Medulla oblongata (tissue), 1 donor: ENCODE results near the gene CD3G.
"Not testable (repeated sequence)": the region's sequence is repeated elsewhere in the genome, so short reads cannot be mapped to it uniquely, and the experiment has no call there.

Experiments
- DNase-seq: peaks from one replicate; pipeline ENCODE4 v3.0.0-alpha.2; 2015; ENCODE audit errors: extremely low spot score

The CD3G gene

DNA sequence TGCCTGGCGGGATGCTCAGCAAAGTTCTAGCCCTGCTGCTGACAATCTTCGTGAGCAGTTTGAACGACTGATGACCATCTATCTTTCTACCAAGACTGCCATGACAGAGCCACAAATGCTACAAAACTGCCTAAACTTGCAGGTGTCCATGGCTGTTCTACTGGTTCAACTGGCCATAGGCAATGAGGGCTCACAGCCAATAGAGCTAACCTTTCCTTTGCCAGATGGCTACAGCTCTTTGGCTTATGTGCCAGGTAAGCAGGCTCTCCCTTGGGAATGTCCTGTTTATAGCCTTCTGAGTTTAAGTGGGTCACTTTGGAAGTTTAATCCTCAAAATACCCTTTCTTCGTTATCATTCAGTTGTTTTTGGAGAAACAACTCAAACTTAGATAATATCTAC lies 35.4 kb downstream of the CD3G start:
- no peak for DNase-seq

DNA sequence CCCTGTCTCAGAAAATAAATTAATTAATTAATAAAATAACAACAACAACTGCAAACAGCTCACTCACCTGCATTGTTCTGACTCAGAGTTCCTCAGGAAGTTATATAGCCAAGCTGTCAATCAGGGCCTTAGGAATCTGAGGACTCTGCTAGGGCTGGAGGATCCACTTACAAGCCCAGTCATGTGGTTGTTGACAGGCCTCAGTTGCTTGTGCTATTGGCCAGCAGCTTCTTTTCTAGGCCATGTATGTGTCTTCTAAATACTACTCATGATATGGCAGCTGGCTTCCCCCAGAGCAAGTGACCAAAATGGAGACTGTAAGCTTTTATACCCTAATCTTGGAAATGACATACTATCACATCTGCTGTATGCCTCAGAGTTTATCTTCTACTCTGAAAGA lies 36.4 kb downstream of the CD3G start:
- DNase-seq: no peak

DNA sequence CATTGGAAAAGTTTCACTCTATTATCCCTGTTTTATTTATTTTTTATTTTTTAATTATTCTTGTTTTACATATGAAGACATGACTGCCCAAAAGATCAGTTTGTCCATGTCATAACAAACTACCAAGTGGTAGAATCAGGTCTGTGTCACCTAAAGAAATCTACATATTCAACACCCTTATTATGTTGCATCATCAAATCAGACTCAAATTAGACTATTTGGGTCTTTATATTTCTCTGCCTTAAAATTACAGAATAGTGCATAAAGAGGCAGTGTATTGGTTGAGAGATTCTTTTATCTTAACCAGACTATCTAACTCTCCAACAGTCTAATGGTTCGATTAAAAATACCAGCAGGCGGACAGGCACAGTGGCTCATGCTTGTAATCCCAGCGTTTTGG lies 38.8 kb downstream of the CD3G start:
- no peak for DNase-seq

- no peak for DNase-seq
Measured at GRCh38 chr11:118383657-118384056, 39.5 kb downstream of the CD3G start.

- no peak for DNase-seq
Measured at GRCh38 chr11:118396097-118396501, 52.0 kb downstream of the CD3G start.

- DNase-seq: no peak
Measured at GRCh38 chr11:118397448-118397847, 53.3 kb downstream of the CD3G start.

GRCh38 chr11:118398791-118399559 lies 54.8 kb downstream of the CD3G start:
- DNase-seq: no peak

DNA sequence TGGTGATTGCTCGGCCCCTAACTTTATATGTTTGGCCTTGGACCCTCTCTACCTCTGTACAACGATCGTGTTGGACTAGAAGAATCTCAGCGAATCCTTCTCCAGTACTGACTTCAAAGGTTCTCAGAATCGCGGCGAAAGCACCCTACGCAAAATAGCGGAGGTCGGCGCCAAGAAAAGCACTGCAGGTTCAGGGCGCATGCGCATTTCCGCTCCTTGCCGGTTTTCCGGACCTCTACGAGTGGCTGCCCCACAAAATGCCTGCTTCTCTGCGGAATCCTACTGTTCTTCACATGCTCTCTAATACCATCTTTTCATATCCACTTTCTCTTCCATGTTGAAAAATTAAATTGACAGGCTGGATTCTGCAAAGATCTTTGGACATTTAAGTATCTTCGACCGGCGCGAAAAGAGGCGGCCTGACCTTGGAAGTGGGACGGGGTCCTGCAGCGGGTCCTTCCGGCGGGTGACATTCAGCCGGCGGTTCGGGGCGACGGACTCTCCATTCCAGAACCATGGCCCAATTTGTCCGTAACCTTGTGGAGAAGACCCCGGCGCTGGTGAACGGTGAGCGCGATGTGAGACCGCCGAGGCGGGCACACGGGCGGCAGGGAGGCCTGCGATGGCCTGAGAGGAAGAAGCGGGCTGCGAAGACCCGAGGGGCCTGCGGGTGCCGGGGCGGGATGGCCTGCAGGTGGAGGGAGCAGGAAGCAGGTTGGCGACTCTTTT lies 57.2 kb downstream of the CD3G start, which contains the start of gene ATP5MG:
TSS of gene ATP5MG (plus strand) at position 456 of the 729 bp plus-strand sequence. CDS start at position 516, 60 bp downstream.
- peak; percentile 93 for DNase-seq

DNA sequence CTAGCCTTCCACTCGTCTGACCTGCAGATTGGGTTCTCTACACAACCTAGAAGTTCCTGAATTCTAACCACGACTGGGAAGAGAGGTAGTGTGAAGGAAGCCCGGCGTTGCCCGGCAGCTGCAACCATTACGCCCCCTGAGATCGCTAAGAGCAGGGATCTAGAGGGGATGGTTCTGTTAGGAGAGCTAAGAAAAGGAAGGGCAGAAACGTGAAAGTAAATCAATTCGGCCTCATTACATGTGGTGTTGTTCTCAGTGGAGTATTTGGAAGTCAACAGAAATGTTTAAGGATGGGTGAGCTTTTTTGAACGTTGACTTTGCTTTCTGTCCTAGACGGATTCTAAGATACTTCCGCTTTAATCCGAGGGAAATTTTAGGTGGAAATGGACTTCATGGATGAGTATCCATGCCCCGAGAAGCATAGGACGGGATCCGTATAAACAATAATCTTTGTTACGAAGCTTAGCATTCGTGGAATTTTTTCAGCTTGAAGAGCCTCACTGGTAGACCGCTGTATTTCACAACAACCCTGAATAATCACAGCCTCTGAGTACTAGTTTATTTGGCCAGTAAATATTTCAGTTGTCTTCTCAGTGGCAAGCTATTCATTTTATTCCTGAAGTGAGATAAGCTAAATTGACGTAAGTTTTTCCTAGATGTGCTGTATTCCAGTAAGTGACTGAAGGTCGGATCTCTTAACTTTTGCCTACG lies 57.9 kb downstream of the CD3G start:
- DNase-seq: no peak

GRCh38 chr11:118402594-118402993 lies 58.5 kb downstream of the CD3G start:
- DNase-seq: not testable (repeated sequence)
